Stimulated activated CD4-positive, alpha-beta T cell treated with anti-CD3 and anti-CD28 coated beads, TNF-alpha, amount 100 ng/mL, for 24 hours (primary cell): ENCODE data around the gene ALDH9A1.
"Not testable (repeated sequence)": the region's sequence is repeated elsewhere in the genome, so short reads cannot be mapped to it uniquely, and the experiment has no call there.

Source experiments
- DNase-seq, 3 experiments: peaks; one replicate each; pipeline ENCODE4 v3.0.0-alpha.2; 2020; ENCODE audit warnings: low read depth in 3 of 3

The ALDH9A1 gene

GRCh38 chr1:165697881-165698760 lies at the start of gene ALDH9A1:
TSS of gene ALDH9A1 (minus strand) at chr1:165698562. CDS start at chr1:165698558, 4 bp downstream.
- peak; percentile 75 to 94 (median 77) for DNase-seq

GRCh38 chr1:165747632-165748447 lies 49.5 kb upstream of the ALDH9A1 start:
- DNase-seq, result no peak

DNA sequence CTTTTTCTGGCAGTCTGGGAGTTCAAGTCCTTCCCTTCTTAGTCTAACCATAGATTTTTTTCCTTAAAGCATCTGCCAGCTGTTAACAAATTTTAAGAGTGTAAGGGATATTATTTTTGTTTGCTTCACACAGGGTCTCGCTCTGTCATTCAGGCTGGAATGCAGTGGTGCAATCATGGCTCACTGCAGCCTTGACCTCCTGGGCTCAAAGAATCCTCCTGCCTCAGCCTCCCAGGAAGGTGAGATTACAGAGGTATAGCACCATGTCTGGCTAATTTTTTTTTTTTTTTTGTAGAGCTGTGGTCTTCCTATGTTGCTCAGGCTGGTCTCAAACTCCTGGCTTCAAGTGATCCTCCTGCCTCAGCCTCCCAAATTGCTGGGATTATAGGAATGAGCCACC lies 46.6 kb upstream of the ALDH9A1 start:
- not testable (repeated sequence) for DNase-seq

DNA sequence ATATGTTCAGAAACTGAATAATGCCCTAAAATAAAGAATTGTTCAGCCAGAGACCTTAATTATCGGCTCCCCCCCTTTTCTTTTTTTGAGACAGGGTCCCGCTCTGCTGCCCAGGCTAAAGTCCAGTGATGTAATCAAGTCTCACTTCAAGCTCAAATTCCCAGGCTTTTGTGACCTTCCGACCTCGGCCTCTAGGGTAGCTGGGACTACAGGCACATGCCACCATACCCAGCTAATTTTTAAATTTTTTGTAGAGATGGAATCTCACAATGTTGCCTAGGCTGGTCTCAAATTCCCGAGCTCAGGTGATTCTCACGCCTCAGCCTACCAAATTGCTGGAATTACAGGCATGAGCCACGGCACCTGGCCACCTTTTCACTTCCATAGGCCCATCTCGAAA lies 43.8 kb upstream of the ALDH9A1 start:
- DNase-seq, result no peak

- no peak for DNase-seq
These were observed 40.4 kb upstream of the ALDH9A1 start for GRCh38 chr1:165738794-165739193.

- no peak for DNase-seq
These were observed 38.8 kb upstream of the ALDH9A1 start for GRCh38 chr1:165737196-165737595.

GRCh38 chr1:165734906-165735305 lies 36.5 kb upstream of the ALDH9A1 start:
- no peak for DNase-seq

DNA sequence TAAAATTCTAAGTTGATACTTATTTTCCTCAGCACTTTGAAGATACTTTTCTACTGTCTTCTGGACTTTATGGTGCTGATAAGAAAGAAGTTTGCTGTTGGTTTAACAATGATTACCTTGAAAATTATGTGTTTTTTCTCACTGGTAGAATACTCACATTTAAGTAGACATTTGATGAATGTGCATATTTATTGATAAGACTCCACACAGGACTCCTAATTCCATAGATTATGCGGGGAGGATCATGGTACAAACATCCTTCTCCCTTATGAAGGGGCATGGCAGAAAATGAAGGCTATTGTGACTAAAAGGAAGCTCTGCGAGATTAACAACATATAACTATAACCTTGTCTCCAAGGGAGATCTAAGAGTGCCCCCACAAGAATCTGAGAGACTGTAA lies 28.5 kb upstream of the ALDH9A1 start:
- DNase-seq, result no peak

GRCh38 chr1:165726169-165726568 lies 27.8 kb upstream of the ALDH9A1 start:
- DNase-seq, result no peak

- peak in 1 of 3 experiments; percentile 5 for DNase-seq
These were observed 19.7 kb upstream of the ALDH9A1 start for GRCh38 chr1:165717918-165718515.

DNA sequence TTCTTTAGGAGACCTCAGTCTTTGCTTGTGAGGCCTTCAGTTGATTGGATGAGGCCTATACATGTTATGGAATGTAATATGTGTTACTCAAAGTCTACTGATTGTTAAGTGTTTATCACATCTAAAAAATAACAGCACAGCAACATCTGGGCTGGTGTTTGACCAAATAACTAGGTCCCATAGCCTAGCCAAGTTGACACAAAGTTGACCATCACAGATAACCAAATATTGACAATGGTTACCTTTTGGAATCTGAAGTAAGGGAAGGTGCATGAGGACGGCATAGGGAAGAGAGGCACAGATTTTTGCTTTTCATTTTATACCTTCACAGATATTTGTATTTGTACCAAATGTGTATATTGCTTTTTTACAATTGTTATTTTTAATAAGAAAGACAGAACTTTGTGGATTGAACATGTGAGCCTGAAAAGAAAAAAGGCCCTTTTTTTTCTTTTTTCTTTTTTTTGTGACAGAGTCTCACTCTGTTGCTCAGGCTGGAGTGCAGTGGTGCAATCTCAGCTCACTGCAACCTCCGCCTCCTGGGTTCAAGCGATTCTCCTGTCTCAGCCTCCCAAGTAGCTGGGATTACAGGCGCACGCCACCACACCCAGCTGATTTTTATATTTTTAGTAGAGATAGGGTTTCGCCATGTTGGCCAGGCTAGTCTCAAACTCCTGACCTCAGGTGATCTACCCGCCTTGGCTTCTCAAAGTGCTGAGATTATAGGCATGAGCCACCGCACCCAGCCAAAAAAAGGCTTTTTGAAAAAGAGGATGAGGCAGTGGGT lies 18.1 kb upstream of the ALDH9A1 start:
- not testable (repeated sequence) for DNase-seq

DNA sequence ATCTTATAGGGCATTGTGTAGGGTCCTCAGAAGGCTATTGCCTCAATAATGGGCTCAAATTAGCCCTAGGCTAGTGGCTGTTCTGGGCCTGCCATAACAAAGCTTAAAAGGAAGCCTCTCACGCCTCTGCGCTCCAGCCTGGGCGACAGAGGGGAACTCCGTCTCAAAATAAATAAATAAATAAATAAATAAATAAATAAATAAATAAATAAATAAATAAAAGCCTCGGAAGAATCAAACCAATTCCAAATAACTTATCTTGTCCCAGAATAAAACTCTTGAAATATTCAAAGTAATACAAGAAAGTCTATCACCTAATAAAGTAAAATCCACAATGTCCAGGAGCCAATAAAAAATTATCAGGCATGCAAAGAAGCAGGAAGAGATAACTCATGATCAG lies 14.4 kb upstream of the ALDH9A1 start:
- DNase-seq, result no peak

- no peak for DNase-seq
These were observed 9.8 kb upstream of the ALDH9A1 start for GRCh38 chr1:165707984-165708706.

GRCh38 chr1:165703648-165704047 lies 5.3 kb upstream of the ALDH9A1 start:
- DNase-seq, result no peak

- not testable (repeated sequence) for DNase-seq
These were observed 3.6 kb upstream of the ALDH9A1 start for GRCh38 chr1:165701922-165702321.

GRCh38 chr1:165699577-165699976 lies 1.2 kb upstream of the ALDH9A1 start:
- no peak for DNase-seq

DNA sequence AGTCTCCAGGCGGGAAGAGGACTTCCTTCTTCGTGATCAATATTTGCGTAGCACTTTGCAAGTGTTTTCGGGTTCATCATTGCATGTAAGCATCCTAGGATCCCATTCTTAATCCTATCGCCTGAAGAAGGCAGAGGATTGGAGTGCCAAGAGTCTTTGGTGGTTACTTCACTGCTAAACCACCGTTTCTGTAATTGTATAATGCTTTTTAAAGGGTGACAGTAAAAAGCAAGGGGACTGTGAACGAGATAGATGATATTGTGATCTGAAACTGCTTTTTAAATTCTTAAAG lies 345 bp upstream of the ALDH9A1 start:
- DNase-seq, result no peak

DNA sequence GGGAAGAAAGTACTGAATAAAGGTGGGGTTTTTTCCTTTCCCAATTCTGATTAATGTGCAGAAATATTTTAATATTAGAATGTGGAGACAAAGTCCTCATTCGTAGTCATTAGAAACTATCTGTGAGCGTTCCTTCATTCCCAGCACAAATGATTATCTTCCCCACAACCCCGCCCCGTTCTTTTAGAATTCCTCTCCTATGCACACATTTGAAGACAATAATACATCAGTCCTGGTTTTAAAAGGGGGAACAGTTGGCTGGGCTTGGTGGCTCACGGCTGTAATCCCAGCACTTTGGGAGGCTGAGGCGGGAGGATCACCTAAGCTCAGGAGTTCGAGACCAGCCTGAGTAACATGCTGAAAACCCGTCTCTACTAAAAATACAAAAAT lies 876 bp downstream of the ALDH9A1 start:
- no peak for DNase-seq

GRCh38 chr1:165696625-165697100 lies 1.7 kb downstream of the ALDH9A1 start:
- DNase-seq, result no peak

- DNase-seq, result no peak
These were observed 3.3 kb downstream of the ALDH9A1 start for GRCh38 chr1:165695031-165695430.

DNA sequence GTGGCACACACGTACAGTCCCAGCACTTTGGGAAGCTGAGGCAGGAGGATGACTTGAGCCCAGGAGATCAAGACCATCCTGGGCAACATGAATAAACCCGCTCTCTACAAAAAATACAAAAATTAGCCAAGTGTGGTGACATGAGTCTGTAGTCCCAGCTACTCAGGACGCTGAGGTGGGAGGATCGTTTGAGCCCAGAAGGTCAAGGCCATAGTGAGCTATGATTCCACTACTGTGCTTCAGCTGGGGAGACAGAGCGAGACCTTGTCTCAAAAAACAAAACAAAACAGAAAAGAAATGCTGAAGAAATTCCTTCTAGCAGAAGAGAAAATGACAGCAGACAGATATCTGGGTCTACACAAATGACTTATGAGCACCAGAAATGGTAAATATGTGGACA lies 10.3 kb downstream of the ALDH9A1 start:
- DNase-seq, result no peak
